ENCODE results near the gene LRCH1.
A peak's percentile ranks its signal among the peaks of the same experiment; 100 is the strongest.

Gene LRCH1

GRCh38 chr13:46595136-46595884 lies 42.3 kb downstream of the LRCH1 start:
- no peak for DNase-seq

GRCh38 chr13:46595885-46596275 lies 42.9 kb downstream of the LRCH1 start:
- DNase-seq = no peak

GRCh38 chr13:46596466-46596865 lies 43.5 kb downstream of the LRCH1 start:
- no peak for DNase-seq

GRCh38 chr13:46598140-46598819 lies 45.3 kb downstream of the LRCH1 start:
- no peak for DNase-seq

- DNase-seq = no peak
Observed at GRCh38 chr13:46598820-46599180, 45.8 kb downstream of the LRCH1 start.

GRCh38 chr13:46600943-46601311 lies 48.0 kb downstream of the LRCH1 start:
- DNase-seq = no peak

GRCh38 chr13:46602531-46602930 lies 49.6 kb downstream of the LRCH1 start:
- no peak for DNase-seq

- peak in 1 of 2 experiments; percentile 9 for DNase-seq
Observed at GRCh38 chr13:46603165-46603603, 50.2 kb downstream of the LRCH1 start.

GRCh38 chr13:46604226-46604990 lies 51.4 kb downstream of the LRCH1 start:
- no peak for DNase-seq

- no peak for DNase-seq
Observed at GRCh38 chr13:46605076-46605824, 52.3 kb downstream of the LRCH1 start.

GRCh38 chr13:46605825-46606554 lies 53.0 kb downstream of the LRCH1 start:
- DNase-seq = no peak

GRCh38 chr13:46606970-46607369 lies 54.0 kb downstream of the LRCH1 start:
- no peak for DNase-seq

GRCh38 chr13:46607768-46608564 lies 55.0 kb downstream of the LRCH1 start:
- no peak for DNase-seq

GRCh38 chr13:46609052-46609451 lies 56.1 kb downstream of the LRCH1 start:
- DNase-seq = no peak

- no peak for DNase-seq
Observed at GRCh38 chr13:46609726-46610125, 56.8 kb downstream of the LRCH1 start.

GRCh38 chr13:46612267-46612666 lies 59.3 kb downstream of the LRCH1 start:
- DNase-seq = no peak

GRCh38 chr13:46613409-46614049 lies 60.6 kb downstream of the LRCH1 start:
- no peak for DNase-seq

GRCh38 chr13:46614582-46614981 lies 61.6 kb downstream of the LRCH1 start:
- DNase-seq = no peak

- no peak for DNase-seq
Observed at GRCh38 chr13:46615888-46616531, 63.0 kb downstream of the LRCH1 start.

GRCh38 chr13:46617229-46617721 lies 64.3 kb downstream of the LRCH1 start:
- no peak for DNase-seq

All from SW 1271 (cell line).